ENCODE data around the gene GADD45A. TPM values are rescaled to one million over a fixed set of nuclear protein-coding genes. Genes with fewer than 3 reads are reported as not detected.
"Not testable (repeated sequence)": the region's sequence is repeated elsewhere in the genome, so short reads cannot be mapped to it uniquely, and the experiment has no call there.

GADD45A gene, protein sequence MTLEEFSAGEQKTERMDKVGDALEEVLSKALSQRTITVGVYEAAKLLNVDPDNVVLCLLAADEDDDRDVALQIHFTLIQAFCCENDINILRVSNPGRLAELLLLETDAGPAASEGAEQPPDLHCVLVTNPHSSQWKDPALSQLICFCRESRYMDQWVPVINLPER
- 28.9 and 60.9 TPM in 2 replicates for total RNA-seq

DNA sequence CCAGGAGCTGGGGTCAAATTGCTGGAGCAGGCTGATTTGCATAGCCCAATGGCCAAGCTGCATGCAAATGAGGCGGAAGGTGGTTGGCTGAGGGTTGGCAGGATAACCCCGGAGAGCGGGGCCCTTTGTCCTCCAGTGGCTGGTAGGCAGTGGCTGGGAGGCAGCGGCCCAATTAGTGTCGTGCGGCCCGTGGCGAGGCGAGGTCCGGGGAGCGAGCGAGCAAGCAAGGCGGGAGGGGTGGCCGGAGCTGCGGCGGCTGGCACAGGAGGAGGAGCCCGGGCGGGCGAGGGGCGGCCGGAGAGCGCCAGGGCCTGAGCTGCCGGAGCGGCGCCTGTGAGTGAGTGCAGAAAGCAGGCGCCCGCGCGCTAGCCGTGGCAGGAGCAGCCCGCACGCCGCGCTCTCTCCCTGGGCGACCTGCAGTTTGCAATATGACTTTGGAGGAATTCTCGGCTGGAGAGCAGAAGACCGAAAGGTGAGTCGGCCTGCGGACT lies at the start of gene GADD45A:
TSS of gene GADD45A (plus strand) at position 135 of the 491 bp plus-strand sequence. CDS start at position 429, 294 bp downstream.
- peak; percentile 97 for DNase-seq (ENCODE audit: low read depth, low spot score)

DNA sequence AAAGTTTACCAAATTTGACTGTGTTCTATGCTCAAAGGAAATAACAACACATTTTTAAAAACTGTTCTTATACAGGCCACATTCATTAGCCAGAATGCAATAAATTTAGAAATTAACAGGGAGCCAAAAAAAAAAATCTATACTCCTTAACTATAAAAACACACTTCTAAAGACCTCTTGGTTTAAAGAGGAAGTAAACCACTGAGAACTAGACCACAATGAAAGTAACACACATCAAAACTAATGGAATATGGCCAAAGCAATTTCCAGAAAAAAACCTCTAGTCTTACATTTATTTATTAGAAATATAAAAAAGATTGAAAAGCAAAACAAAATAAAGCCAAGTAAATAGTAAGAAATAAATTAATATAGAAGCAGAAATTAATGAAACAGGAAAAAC lies 48.9 kb upstream of the GADD45A start:
- DNase-seq (ENCODE audit: low read depth, low spot score): no peak

DNA sequence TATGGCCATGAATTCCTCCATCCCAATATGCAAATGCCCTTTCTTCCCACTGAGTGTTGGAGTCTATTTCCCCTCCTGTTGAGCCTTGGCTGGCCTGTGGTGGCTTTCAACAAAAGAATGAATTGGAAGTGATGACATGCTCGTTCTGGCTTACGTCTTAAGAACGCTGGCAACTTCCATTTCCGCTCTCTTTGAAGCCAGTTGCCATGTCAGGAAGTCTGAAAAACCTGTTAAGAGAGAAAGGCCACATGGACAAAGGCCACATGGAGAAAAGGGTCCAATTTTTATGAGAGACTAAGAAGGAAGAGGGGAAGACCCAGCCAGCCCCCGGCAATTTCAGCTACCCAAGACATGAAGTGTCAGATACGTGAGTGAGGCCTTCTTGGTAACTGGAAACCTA lies 45.6 kb upstream of the GADD45A start:
- no peak for DNase-seq (ENCODE audit: low read depth, low spot score)

DNA sequence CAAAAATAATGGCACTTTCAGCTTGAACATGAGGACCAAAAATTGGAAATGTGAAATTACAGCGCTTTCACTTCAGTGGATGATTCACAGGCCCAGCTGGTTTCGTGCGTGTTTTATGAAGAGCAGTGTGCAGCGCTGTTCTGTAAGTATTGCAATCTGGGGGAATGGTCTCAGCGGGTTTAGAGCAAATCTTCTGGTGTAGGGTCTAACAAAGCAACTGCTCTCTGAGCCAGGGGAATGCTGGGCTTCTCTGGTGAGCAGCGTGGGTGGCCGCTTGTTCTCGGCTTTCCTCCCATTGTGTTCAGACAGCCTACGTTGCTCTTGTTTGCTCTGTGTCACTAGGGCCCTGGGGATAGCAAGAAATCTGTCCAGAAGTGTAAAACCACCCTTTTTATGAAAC lies 42.4 kb upstream of the GADD45A start:
- no peak for DNase-seq (ENCODE audit: low read depth, low spot score)

DNA sequence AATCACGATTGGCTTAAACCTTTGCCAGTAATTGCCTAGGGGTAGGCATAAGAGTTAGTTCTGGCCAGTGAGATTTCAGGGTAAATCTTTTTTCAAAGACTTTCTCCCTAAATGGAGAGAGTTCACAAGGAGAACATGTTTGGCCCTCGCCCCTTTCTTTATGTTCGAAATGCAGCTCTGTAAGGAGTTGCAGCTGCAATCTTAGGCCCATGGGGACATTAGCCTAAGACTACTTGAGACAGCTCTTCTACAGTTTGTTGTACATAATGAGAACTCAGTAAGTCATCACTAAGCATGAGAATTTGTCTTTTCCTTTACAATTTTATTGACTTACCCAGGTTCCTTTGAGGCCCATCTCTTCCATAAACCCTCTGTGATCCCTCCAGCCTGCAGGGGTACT lies 40.4 kb upstream of the GADD45A start:
- no peak for DNase-seq (ENCODE audit: low read depth, low spot score)

DNA sequence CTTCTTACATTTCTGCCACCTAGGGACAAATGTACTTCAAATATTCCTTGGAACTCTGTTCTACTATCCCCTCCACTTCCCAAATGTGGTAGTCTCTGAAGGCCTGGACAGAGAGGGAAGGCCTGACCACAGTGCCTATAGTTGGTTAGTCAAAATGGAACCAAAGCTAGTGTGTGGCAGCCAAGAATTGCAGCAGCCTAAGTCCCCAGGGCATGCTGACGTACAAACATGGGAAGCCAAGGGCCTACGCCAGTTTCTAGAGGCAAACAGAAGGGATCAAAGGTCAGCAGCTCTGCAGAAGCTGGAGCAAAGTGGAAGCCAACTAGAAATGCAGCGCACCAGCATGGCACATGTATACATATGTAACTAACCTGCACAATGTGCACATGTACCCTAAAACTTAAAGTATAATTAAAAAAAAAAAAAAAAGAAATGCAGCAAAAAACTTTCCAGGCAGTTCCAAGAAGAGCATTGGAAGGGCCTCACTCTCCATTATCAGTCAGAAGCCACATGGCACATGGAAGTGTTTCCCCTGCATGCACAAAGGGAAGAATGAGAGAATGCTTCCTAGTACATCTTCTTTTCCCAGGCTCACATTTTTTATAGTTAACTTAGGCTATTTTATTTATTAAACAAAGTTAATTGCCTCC lies 39.4 kb upstream of the GADD45A start:
- DNase-seq (ENCODE audit: low read depth, low spot score): no peak

DNA sequence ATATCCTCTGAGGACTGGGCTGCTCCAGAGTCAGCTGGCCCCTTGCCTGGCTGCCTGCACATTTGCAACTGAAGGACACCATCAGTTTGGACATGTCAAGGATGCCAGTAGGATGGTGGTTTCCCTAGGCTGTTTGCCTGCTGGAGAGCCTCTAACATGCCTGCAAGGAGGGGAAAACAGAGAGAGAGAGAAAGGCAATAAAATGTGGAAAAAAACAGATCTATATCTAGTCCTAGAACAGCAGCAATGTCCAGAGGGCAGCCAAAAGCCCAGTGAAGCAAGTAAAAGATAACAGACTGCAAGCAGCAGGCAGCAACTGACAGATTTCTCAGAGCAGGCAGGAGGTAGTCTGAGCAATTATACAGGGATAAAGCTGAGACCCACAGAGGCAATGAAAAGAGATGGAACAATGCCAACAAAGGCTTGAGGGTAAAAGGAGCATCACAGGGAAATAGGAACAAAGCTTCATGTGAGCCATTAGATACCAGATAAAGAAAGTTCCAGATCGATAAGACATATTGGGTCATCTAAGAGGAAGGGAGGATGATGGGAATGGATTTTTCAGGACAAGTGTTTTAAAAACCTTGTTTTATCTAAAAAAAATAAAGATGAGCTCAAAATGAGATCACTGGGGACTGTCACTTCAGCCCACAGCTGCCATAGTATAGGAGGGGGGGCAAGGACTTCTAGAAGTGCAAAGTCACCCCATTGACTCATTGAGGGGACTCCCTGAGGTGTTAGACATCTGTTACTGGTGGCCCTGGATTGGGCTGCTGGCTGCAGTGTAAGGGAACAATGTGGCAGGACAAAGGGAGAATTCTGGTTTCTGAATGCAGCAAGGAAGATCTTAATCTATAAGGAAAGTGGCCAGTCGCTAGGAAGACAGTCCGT lies 38.6 kb upstream of the GADD45A start:
- no peak for DNase-seq (ENCODE audit: low read depth, low spot score)

DNA sequence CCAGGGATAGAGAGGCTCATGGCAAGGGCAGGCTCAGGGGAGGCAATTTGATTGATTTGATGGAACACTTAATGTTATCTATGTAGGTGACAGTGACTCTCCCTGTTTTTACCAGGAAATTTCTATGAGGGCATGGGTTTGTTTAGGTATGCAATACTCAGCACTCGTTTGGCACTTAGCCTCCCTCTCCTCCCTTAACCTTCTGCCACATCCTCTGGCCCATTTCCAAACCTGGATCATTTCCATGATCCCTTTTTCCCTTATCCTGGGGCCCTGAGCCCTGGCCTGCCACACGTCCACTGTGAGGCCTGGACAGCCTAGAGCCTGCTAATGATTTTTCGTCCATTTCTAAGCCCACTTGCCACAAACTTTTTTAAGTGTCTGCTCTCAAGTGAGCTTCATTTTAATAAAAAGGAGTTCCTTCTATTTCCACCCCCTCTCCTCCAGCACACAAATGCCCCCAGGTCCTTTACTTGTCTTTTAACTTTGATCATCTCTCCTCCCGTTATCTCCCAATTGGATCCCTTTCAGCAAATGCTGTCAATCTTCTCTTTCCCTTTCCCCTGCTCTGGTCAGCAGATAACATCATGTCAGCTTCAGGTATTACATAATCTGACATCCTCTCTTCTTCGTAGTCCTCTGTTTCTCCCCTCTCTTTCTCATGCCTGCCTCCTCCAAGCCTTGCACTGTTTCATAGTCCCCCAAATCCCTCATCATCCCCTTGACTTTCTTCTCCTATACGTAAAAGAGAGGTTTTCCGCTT lies 37.8 kb upstream of the GADD45A start:
- DNase-seq (ENCODE audit: low read depth, low spot score): no peak

DNA sequence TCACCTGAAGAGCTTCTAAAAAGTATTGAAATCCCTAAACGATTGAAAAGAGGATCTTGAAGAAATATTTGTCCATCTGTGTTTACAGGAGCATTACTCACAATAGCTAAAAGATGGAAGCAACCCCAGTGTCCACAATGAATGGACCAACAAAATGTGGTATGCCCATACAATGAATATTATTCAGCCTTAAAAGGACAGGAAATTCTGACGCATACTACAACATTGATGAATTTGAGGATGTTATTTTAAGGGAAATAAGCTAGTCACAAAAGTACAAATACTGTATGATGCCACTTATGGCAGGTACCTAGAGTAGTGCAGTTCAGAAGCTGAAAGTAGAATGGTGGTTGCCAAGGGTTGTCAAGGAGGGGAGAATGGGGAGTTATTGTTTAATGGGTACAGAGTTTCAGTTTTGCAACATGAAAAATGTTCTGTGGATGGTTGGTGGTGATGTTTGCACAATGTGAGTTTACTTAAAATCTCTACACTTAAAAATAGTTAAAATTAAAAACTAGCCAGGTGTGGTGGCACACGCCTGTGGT lies 37.1 kb upstream of the GADD45A start:
- DNase-seq (ENCODE audit: low read depth, low spot score): no peak

DNA sequence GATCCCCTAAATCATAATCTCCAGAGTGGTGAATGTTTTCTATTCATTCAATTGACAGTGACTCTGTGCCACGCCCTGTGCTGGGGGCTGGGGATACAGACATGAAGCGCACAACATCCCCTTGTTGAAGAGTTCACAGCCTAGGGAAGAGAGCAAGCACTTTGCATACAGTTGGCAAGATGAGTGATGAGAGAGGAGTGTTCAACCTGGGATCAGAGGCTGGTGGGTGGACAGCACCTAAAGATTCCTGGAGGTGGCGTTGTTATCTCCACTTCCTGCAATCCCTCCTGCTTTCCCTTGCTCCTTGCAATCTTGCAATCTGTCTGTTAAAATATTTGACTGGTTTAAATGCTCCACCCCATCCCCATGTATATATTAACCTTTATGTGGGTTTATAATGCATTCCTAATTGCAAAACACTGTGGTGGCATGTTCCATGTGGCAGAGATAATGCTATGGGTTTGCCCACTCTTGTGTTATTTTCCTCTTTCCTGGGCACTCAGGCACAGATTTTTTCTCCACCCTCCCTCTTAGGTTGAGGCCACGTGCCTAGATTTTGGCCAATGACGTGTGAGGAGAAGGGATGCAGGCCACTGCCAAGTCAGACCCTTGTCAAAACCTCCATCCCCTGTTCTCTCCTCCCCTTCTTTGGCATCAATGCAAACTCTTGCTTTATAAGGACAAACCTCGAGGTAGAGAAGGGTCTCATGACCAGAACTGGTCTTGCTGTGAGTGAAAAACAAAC lies 36.2 kb upstream of the GADD45A start:
- no peak for DNase-seq (ENCODE audit: low read depth, low spot score)

DNA sequence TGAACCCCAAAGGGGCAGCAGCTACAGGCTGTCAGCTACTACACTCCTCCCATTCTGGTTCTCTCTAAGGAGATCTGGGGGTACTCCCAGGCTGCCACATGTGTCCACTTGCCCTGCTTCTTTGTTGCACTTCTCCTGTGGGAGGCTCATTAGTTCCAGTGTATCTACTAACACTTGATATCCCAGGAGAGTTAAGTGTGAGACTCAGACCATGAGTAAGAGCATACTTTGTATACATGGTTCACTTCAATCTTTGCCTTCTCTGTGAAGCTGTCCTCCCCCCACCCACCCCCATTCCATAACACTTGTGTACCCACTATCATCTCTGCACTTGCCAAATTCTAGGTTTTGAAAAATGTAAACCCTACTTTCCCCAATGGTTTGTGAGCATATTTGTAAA lies 34.9 kb upstream of the GADD45A start:
- DNase-seq (ENCODE audit: low read depth, low spot score): no peak

DNA sequence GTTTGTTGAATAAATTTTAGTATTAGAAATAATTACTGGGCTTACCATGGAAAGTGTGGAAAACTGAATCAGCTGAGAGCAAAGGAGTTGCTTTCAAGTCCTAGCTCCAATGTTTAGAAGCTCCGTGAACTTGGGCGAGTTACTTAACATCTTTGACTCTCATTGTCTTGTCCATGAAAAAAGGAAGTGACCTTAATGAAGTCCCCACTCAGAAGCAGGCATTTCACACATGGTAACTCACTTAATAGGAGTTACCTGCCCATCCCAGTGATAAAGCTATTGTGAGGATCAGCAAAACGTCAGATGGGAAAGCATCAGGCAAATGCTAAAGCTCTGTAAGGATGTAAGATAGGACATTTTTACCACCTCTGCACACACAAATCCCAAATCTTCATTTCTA lies 34.0 kb upstream of the GADD45A start:
- no peak for DNase-seq (ENCODE audit: low read depth, low spot score)

DNA sequence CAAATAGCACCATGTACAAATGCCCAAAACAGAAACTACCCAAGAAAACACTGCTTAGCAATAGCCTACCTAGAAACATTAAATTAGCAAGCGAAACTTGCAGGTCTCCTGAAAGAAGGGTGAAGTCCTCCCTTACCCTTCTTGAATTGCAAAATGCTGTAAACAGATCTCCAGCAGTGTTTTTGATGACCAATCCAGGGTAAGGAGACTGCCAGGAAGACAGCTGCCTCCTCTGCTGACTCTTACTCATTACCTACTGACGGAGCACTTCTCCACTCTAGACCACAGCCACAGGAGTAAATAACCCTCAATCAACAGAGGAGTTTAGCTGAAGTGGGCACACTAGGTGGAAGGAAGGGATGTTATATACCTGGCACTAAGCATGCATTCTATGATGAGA lies 32.2 kb upstream of the GADD45A start:
- DNase-seq (ENCODE audit: low read depth, low spot score): no peak

DNA sequence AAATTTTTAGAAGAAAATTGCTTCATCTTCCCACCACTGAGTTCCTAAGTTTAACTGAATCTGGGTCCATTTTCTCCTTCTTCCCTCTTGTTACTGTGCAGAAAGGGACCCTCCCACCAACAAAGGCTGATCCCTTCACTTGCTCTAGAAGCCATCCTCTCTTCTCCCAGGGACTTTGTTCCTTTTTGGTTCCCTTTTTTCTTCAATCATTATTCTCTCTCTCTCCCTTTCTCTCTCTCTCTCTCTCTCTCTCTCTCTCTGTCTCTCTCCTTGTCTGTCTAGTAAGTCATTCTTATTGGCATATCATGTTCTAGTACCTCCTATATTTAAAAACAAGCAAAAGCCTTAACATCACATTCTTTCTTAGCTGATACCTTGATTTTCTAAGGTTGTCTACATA lies 31.7 kb upstream of the GADD45A start:
- DNase-seq (ENCODE audit: low read depth, low spot score): no peak

DNA sequence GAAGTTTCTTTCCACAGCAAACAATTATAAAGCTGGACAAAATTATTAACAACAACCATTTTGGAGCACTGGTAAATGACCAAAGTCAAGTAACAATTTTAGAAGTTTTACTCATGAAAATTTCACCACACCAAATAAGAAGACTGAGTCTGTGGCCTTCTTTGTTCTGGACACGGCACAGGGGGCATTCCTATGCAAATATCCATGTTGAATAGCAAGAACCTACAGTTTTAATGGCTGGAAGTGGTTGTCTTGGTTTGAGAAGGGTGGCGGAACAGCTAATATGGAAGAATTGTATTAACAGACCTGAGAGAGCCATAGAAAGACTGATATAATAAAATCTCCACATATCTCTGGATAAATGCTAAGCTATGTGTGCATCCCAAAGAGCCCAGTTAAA lies 29.4 kb upstream of the GADD45A start:
- no peak for DNase-seq (ENCODE audit: low read depth, low spot score)

DNA sequence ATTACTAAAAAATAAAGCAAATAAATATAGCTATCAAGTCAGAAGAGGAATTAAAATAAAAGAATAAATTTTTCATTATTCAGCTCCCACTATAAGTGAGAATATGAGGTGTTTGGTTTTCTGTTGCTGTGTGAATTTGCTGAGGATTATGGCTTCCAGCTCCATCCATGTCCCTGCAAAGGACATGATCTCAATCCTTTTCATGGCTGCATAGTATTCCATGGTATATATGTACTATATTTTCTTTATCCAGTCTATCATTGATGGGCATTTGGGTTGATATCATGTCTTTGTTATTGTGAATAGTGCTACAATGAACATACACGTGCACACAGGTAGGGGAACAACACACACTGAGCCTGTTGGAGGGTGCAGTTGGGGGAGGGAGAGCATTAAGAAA lies 27.8 kb upstream of the GADD45A start:
- DNase-seq (ENCODE audit: low read depth, low spot score): not testable (repeated sequence)

DNA sequence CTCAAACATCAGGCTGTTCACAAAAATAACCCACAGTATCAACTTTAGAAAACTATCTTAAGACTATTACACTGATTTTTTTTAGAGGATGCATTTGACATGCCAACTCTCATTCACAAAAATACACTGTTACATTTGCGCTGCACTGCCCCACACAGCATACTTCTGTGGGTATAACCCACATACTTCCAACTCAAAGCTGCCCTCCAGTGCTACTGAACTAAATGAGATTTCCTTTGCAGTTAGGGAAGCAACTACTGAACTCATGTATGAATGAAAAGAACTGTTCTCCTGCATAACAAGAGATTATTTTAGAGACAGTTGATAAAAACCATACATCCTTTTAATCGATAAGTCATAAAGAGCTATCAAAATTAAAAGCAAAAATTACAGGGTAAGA lies 25.8 kb upstream of the GADD45A start:
- no peak for DNase-seq (ENCODE audit: low read depth, low spot score)

DNA sequence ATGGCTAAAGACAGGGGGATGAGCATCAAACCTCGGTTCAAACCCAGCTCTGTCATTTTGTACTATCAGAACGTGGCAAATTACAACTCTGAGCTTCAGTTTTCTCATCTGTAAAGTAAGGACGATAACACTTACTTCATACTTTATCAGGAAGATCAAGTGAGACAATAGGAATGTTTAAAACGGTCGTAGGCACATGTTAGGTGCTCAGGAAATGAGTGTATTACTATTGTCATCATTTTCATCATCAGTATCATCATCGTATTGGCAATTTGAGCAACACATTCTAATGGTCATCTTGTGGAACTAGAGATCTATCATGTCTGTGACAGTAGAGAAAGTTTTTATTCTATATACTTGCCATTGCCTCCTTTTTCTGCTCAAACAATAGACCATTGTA lies 22.1 kb upstream of the GADD45A start:
- no peak for DNase-seq (ENCODE audit: low read depth, low spot score)

DNA sequence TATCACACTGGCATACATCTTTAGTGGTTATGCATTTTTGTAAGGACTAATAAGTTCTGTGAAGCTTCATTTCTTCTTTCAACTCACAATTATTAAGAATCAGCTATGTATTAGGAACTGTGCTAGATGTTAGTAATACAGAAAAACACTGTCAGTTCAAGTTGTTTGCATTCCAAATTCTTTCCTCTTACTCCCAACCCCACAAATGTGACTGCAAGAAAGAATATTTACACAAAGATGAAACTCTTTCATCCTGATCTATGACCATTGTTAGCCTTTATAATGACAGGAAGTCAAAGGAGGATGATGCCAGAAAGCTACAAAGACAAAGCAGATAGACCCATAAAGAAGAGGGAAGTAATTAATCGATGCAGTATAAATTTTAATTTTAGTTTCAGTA lies 21.0 kb upstream of the GADD45A start:
- no peak for DNase-seq (ENCODE audit: low read depth, low spot score)

DNA sequence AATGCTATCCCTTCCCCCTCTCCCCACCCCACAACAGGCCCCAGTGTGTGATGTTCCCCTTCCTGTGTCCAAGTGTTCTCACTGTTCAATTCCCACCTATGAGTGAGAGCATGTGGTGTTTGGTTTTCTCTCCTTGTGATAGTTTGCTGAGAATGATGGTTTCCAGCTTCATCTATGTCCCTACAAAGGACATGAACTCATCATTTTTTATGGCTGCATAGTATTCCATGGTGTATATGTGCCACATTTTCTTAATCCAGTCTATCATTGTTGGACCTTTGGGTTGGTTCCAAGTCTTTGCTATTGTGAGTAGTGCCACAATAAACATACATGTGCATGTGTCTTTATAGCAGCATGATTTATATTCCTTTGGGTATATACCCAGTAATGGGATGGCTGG lies 19.7 kb upstream of the GADD45A start:
- DNase-seq (ENCODE audit: low read depth, low spot score): not testable (repeated sequence)

DNA sequence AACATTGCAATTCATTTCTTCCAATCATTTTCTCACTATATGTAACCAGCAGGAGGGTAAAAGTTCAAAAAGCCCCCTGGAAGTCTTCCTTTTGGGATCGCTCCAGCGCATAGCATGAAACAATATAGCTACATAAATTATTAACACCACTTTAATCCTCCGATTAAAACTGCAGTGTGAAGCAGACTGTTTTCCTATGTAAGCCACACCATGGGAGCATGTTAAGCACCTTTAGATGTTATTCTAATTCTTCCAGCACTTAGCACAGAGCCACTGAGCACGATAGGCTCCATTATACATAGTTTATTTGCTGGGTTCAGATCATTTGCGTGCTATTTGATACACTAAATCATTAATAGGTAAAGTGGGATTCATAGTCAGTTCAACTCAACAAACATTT lies 18.4 kb upstream of the GADD45A start:
- no peak for DNase-seq (ENCODE audit: low read depth, low spot score)
